Astrocyte of the spinal cord (primary cell): ENCODE data around the gene TGM1.

Source experiments
- DNase-seq: peaks from one replicate; pipeline ENCODE4 v3.0.0; 2011; ENCODE audit warnings: low read depth, low spot score
- H3K4me3 ChIP-seq: 2 replicates; pipeline ENCODE4 v1.5.1; 2011; ENCODE audit warnings: low read depth, mild to moderate bottlenecking, low read length, moderate library complexity
- in situ Hi-C: cut with HindIII; loops from 2 replicates; pipeline ENCODE4 v1.10.0; 2017; ENCODE audit warnings: low sequenced_read_pairs
- TF ChIP-seq, protein P1 (sequence below): IDR thresholded peaks from 2 replicates; pipeline ENCODE4 v1.5.1; 2012; ENCODE audit warnings: low read depth, mild to moderate bottlenecking, low read length, inconsistent platforms

TGM1 gene

DNA sequence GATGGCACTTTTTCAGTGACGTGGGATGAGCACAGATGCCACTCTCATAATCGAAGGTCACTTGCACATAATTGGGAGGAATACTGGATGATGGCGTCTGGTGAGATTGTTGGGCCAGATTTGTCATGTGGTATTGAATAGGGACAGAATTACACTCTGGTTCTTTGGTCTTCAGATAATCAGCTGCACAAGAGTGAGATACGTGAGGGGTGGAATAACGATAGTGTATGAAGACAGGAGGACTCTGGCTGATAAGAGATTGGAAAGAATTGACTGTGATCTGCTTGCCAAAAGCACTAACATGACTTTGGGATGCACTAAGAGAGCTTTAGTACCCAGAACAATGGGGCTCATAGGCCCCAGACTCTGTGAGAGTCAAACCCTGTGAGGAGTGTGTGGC is 15.4 kb upstream of the TGM1 start:
- no peak for DNase-seq
- H3K4me3 ChIP-seq: no peak overlapping the region
- in situ Hi-C loops: no loop called here
- TF ChIP-seq, protein P1, sequence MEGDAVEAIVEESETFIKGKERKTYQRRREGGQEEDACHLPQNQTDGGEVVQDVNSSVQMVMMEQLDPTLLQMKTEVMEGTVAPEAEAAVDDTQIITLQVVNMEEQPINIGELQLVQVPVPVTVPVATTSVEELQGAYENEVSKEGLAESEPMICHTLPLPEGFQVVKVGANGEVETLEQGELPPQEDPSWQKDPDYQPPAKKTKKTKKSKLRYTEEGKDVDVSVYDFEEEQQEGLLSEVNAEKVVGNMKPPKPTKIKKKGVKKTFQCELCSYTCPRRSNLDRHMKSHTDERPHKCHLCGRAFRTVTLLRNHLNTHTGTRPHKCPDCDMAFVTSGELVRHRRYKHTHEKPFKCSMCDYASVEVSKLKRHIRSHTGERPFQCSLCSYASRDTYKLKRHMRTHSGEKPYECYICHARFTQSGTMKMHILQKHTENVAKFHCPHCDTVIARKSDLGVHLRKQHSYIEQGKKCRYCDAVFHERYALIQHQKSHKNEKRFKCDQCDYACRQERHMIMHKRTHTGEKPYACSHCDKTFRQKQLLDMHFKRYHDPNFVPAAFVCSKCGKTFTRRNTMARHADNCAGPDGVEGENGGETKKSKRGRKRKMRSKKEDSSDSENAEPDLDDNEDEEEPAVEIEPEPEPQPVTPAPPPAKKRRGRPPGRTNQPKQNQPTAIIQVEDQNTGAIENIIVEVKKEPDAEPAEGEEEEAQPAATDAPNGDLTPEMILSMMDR: no peak

DNA sequence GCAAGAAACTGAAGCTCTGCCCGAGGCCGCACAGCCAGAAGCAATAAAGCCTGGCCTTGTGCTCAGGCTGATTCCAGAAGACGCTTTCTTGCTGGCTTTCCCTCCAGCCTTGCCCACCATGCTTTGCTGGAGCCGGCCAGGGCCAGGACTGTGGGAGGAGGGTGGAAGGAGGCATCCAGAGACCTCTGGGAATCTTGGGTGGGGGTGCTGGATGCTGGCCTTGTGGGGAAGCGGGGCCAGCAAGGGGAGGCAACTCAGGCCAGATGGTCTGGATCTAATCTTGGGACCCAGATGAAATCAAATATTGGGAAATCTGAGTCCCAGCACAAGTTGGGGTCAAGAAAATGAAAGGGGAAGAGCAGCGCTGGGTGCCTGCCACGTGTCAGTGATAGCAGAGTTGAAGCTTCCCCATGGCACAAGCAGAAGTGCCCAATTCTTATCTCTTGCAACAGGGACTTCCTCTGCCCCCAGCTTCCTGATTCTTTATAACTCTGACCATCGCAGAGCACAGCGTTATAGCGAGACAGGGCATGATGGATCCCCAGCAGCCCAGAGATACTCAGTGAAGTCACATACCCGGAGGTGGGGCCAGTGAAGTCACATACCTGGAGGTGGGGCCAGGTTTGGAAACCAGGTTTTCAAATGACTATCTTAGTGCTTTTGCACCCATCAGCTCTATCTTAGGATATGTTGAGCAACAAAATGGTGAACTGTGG is 14.8 kb upstream of the TGM1 start:
- no peak for DNase-seq
- in situ Hi-C loops: no loop called here
- TF ChIP-seq, protein P1: no peak
- no peak overlapping the region for H3K4me3 ChIP-seq

DNA sequence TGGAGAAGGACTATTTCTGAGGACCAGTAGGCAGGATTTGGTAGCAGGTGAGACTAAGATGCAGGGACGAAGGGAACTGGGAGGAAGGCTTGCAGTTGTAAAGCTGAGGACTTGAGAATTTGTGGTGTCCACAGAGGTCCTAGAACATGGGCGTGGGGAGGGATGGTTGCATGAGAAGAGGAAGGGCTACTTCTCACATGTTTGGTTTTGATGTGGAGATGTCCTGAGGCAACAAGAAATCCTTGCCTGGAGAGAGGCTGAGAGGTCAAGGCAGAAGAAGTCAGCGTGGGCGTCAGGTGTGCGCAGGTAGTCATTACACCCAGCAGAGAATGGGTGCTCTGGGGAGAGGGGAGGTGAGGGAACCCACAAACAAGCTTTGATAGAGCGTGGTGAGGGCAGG is 14.1 kb upstream of the TGM1 start:
- in situ Hi-C loops: no loop called here

DNA sequence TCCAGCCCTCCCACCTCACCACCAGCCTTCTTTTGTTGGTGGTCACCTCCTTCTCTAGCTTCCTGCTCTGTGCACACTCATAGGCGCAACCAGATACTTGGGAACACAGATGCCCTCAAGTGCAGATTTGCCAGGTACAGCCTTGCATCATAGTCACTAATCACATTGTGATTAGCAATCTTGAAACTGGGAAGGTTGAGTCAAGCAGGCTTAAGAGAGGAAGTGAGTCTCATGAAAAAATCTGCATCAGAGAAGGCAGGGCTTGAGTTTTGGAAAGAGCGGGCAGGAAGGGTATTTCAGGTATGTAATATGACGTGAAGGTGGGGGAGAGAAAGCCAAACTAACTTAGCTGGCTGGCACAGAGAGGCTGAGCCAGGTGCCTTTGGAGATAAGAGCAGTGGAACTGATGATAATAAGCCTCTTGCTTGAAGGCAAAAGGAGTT is 11.1 kb upstream of the TGM1 start:
- no peak for DNase-seq
- TF ChIP-seq, protein P1: no peak
- in situ Hi-C loops: no loop called here
- H3K4me3 ChIP-seq: no peak overlapping the region

More for the DNA sequence above, 14.1 kb upstream of the TGM1 start:
- TF ChIP-seq, protein P1: no peak
- DNase-seq: no peak
- H3K4me3 ChIP-seq: no peak overlapping the region

DNA sequence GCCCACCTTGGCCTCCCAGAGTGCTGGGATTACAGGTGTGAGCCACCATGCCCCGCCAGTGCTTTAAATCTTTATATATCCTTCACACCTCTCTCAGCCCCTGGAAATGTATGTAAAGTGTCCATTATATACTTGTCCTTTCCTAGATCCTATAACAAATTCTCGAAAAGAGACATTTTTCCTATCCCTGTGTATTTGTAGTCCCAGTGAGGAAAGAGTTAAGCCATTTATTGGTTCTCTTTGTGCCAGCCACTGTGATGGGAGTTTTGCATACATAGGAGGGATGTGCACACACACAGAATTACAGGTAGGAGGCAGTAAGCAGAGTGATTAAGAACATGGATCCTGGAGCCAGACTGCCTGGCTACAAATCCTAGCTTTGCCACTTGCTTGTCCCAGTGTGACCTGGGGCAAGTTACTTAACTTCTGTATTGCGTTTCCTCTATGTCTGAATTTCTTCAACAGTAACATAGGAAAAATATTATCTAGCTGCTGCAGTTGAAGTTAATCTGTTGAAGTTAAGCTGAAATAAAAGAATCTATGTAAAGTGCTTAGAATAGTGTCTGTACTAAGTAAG is 10.5 kb upstream of the TGM1 start:
- DNase-seq: no peak
- in situ Hi-C loops: no loop called here

DNA sequence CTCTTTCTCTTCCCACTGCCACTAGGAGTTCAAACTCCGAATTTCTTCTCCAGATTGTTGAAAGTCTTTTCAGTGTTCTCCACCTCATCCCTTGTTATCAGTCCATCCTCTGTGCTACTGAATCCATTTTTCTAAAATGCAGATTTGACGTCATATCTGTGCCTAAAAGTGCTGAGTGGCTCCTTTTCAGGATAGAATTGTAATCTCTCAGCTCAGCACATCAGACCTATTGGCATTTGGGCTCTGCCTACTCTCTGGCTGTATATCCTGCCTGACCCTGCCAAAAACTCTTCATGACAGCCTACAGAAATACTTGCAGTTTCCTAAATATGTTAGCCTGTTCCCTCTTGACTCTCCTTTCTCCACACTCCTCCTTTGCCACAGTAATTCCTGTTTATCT is 9.5 kb upstream of the TGM1 start:
- H3K4me3 ChIP-seq: no peak overlapping the region
- no peak for DNase-seq
- TF ChIP-seq, protein P1: no peak
- in situ Hi-C loops: no loop called here

More for the DNA sequence above, 10.5 kb upstream of the TGM1 start:
- TF ChIP-seq, protein P1: no peak
- H3K4me3 ChIP-seq: no peak overlapping the region
